ENCODE measurements around the gene SLAMF1. TPM values are rescaled to one million over a fixed set of nuclear protein-coding genes. Genes with fewer than 3 reads are reported as not detected.
"Not testable (repeated sequence)": the region's sequence is repeated elsewhere in the genome, so short reads cannot be mapped to it uniquely, and the experiment has no call there.

Gene SLAMF1
- total RNA-seq, 2 experiments from 2014 or later = 48.5 to 50.1 TPM

GRCh38 chr1:160590488-160590887, 56.4 kb downstream of the SLAMF1 start:
- Mint-ChIP-seq H3K9me3 (ENCODE audit: insufficient read depth) (peaks cover 18% of the 10 kb centered on the region), H3K4me1 (ENCODE audit: low read depth) (peaks cover 5% of the 10 kb centered on the region), H3K27me3 (ENCODE audit: low read depth) (no peaks in the 10 kb centered on the region), H3K27ac (no peak overlapping the region), H3K36me3 (ENCODE audit: low read depth) (peaks cover 19% of the 10 kb centered on the region), H3K4me3 (no peak overlapping the region)
- DNase-seq (no peak), ATAC-seq (no peak)
- CTCF ChIA-PET = interaction anchor here (0.9 to 1.8 kb wide), 4 partner anchors 10 to 40 kb away, joined by 3 to 4 read pairs (median 4); no protein-coding TSS in a partner anchor
- POLR2A ChIA-PET = no interaction called here

GRCh38 chr1:160588468-160588867, 58.4 kb downstream of the SLAMF1 start:
- ChIA-PET POLR2A (interaction anchor here (0.6 kb wide), 1 partner anchor 10 kb away, joined by 4 read pairs; no protein-coding TSS in a partner anchor), CTCF (interaction anchor here (1.1 to 1.4 kb wide), 3 partner anchors 18 to 44 kb away, joined by 3 to 8 read pairs (median 5); no protein-coding TSS in a partner anchor)
- H3K4me3 Mint-ChIP-seq = no peak overlapping the region
- no peaks in the 10 kb centered on the region for H3K27me3 Mint-ChIP-seq (ENCODE audit: low read depth)
- peaks cover 21% of the 10 kb centered on the region for H3K36me3 Mint-ChIP-seq (ENCODE audit: low read depth)
- ATAC-seq (no peak), DNase-seq (no peak)
- peaks cover 17% of the 10 kb centered on the region for H3K9me3 Mint-ChIP-seq (ENCODE audit: insufficient read depth)
- H3K27ac Mint-ChIP-seq = no peak overlapping the region
- H3K4me1 Mint-ChIP-seq (ENCODE audit: low read depth) = peaks cover 19% of the 10 kb centered on the region

GRCh38 chr1:160584784-160585183, 62.1 kb downstream of the SLAMF1 start:
- DNase-seq (no peak), ATAC-seq (no peak)
- no peak overlapping the region for H3K27ac Mint-ChIP-seq
- H3K4me1 Mint-ChIP-seq (ENCODE audit: low read depth) = peaks cover 32% of the 10 kb centered on the region
- no peaks in the 10 kb centered on the region for H3K27me3 Mint-ChIP-seq (ENCODE audit: low read depth)
- H3K4me3 Mint-ChIP-seq = no peak overlapping the region
- peaks cover 18% of the 10 kb centered on the region for H3K36me3 Mint-ChIP-seq (ENCODE audit: low read depth)
- ChIA-PET CTCF (interaction anchor here (1.1 to 3.0 kb wide), 6 partner anchors 8 to 24 kb away, joined by 3 to 10 read pairs (median 4); no protein-coding TSS in a partner anchor), POLR2A (interaction anchor here (2.1 kb wide), 1 partner anchor 17 kb away, joined by 5 read pairs; no protein-coding TSS in a partner anchor)
- H3K9me3 Mint-ChIP-seq (ENCODE audit: insufficient read depth) = peaks cover 11% of the 10 kb centered on the region

GRCh38 chr1:160582976-160583375, 63.9 kb downstream of the SLAMF1 start:
- Mint-ChIP-seq H3K36me3 (ENCODE audit: low read depth) (peaks cover 20% of the 10 kb centered on the region), H3K9me3 (ENCODE audit: insufficient read depth) (peaks cover 11% of the 10 kb centered on the region), H3K4me1 (ENCODE audit: low read depth) (peaks cover 44% of the 10 kb centered on the region)
- POLR2A ChIA-PET = interaction anchor here (2.1 kb wide), 1 partner anchor 15 kb away, joined by 5 read pairs; no protein-coding TSS in a partner anchor
- H3K27me3 Mint-ChIP-seq (ENCODE audit: low read depth); H3K4me3 Mint-ChIP-seq; DNase-seq; H3K27ac Mint-ChIP-seq; ATAC-seq: not testable (repeated sequence)
- CTCF ChIA-PET = interaction anchor here (0.7 to 3.0 kb wide), 3 partner anchors 8 to 225 kb away, joined by 3 to 10 read pairs (median 5); no protein-coding TSS in a partner anchor

GRCh38 chr1:160581961-160582360, 64.9 kb downstream of the SLAMF1 start:
- Mint-ChIP-seq H3K36me3 (ENCODE audit: low read depth) (peaks cover 25% of the 10 kb centered on the region), H3K9me3 (ENCODE audit: insufficient read depth) (peaks cover 11% of the 10 kb centered on the region), H3K4me1 (ENCODE audit: low read depth) (peaks cover 52% of the 10 kb centered on the region), H3K27ac (no peak overlapping the region), H3K27me3 (ENCODE audit: low read depth) (no peaks in the 10 kb centered on the region), H3K4me3 (no peak overlapping the region)
- no peak for ATAC-seq
- CTCF ChIA-PET = interaction anchor here (2.3 kb wide), 1 partner anchor 38 kb away, joined by 8 read pairs; no protein-coding TSS in a partner anchor
- POLR2A ChIA-PET = no interaction called here
- DNase-seq = no peak

GRCh38 chr1:160580221-160580812, 66.5 kb downstream of the SLAMF1 start:
- H3K4me1 Mint-ChIP-seq (ENCODE audit: low read depth) = peaks cover 64% of the 10 kb centered on the region
- H3K9me3 Mint-ChIP-seq (ENCODE audit: insufficient read depth) = peaks cover 11% of the 10 kb centered on the region
- ATAC-seq (no peak), DNase-seq (no peak)
- H3K4me3 Mint-ChIP-seq = no peak overlapping the region
- H3K36me3 Mint-ChIP-seq (ENCODE audit: low read depth) = peaks cover 25% of the 10 kb centered on the region
- H3K27ac Mint-ChIP-seq = peak overlapping the region; percentile 7
- POLR2A ChIA-PET = interaction anchor here (1.7 kb wide), 1 partner anchor 12 kb away, joined by 9 read pairs; no protein-coding TSS in a partner anchor
- no peaks in the 10 kb centered on the region for H3K27me3 Mint-ChIP-seq (ENCODE audit: low read depth)
- CTCF ChIA-PET = interaction anchor here (1.0 to 6.9 kb wide), 7 partner anchors 10 to 52 kb away, joined by 3 to 65 read pairs (median 4); no protein-coding TSS in a partner anchor

- Mint-ChIP-seq H3K27ac (peak within 1 kb of the TSS; percentile 93), H3K4me1 (ENCODE audit: low read depth) (peaks cover 64% of the 10 kb centered on the region), H3K36me3 (ENCODE audit: low read depth) (peaks cover 24% of the 10 kb centered on the region), H3K27me3 (ENCODE audit: low read depth) (no peaks in the 10 kb centered on the region), H3K4me3 (peak within 1 kb of the TSS; percentile 86), H3K9me3 (ENCODE audit: insufficient read depth) (peaks cover 11% of the 10 kb centered on the region)
- no peak for DNase-seq
- ChIA-PET POLR2A (interaction anchor here (0.6 to 2.6 kb wide), 4 partner anchors 11 to 228 kb away, joined by 3 to 16 read pairs (median 6); no protein-coding TSS in a partner anchor), CTCF (interaction anchor here (0.9 to 6.9 kb wide), 12 partner anchors 12 to 203 kb away, joined by 3 to 65 read pairs (median 8); partner anchors contain the start of gene SLAMF6)
- ATAC-seq = peak; percentile 50
Observed at GRCh38 chr1:160579216-160579701, 67.6 kb downstream of the SLAMF1 start, which contains the start of gene CD84. Gene CD84, minus strand, starts transcription at chr1:160579496. Its CDS starts 59 bp downstream, at chr1:160579437.

- no peaks in the 10 kb centered on the region for H3K27me3 Mint-ChIP-seq (ENCODE audit: low read depth)
- ChIA-PET POLR2A (interaction anchor here (0.6 to 2.6 kb wide), 8 partner anchors 10 to 228 kb away, joined by 3 to 16 read pairs (median 4); partner anchors contain the start of gene SLAMF6), CTCF (interaction anchor here (0.9 to 6.9 kb wide), 17 partner anchors 11 to 202 kb away, joined by 3 to 65 read pairs (median 5); partner anchors contain the start of gene SLAMF6)
- peaks cover 66% of the 10 kb centered on the region for H3K4me1 Mint-ChIP-seq (ENCODE audit: low read depth)
- H3K36me3 Mint-ChIP-seq (ENCODE audit: low read depth) = peaks cover 20% of the 10 kb centered on the region
- DNase-seq (no peak), ATAC-seq (no peak)
- H3K9me3 Mint-ChIP-seq (ENCODE audit: insufficient read depth) = peaks cover 7% of the 10 kb centered on the region
- H3K4me3 Mint-ChIP-seq = peak overlapping the region; percentile 86
- peak overlapping the region; percentile 93 for H3K27ac Mint-ChIP-seq
Observed at GRCh38 chr1:160578525-160579191, 68.2 kb downstream of the SLAMF1 start.

GRCh38 chr1:160578175-160578524, 68.7 kb downstream of the SLAMF1 start:
- ChIA-PET CTCF (interaction anchor here (0.9 to 6.9 kb wide), 20 partner anchors 11 to 202 kb away, joined by 3 to 65 read pairs (median 4); partner anchors contain the start of gene SLAMF6), POLR2A (interaction anchor here (0.6 to 2.6 kb wide), 6 partner anchors 10 to 55 kb away, joined by 3 to 16 read pairs (median 4); partner anchors contain the start of gene SLAMF6)
- DNase-seq (no peak), ATAC-seq (no peak)
- peak overlapping the region; percentile 93 for H3K27ac Mint-ChIP-seq
- peaks cover 2% of the 10 kb centered on the region for H3K9me3 Mint-ChIP-seq (ENCODE audit: insufficient read depth)
- H3K27me3 Mint-ChIP-seq (ENCODE audit: low read depth) = no peaks in the 10 kb centered on the region
- peak overlapping the region; percentile 86 for H3K4me3 Mint-ChIP-seq
- peaks cover 71% of the 10 kb centered on the region for H3K4me1 Mint-ChIP-seq (ENCODE audit: low read depth)
- H3K36me3 Mint-ChIP-seq (ENCODE audit: low read depth) = peaks cover 19% of the 10 kb centered on the region

- ATAC-seq (no peak), DNase-seq (no peak)
- Mint-ChIP-seq H3K27ac (peak overlapping the region; percentile 80), H3K4me3 (peak overlapping the region; percentile 86), H3K4me1 (ENCODE audit: low read depth) (peaks cover 74% of the 10 kb centered on the region), H3K36me3 (ENCODE audit: low read depth) (peaks cover 18% of the 10 kb centered on the region), H3K27me3 (ENCODE audit: low read depth) (no peaks in the 10 kb centered on the region), H3K9me3 (ENCODE audit: insufficient read depth) (no peaks in the 10 kb centered on the region)
- ChIA-PET CTCF (interaction anchor here (0.7 to 6.9 kb wide), 19 partner anchors 10 to 166 kb away, joined by 3 to 65 read pairs (median 4); no protein-coding TSS in a partner anchor), POLR2A (interaction anchor here (1.0 to 2.6 kb wide), 3 partner anchors 10 to 20 kb away, joined by 3 to 16 read pairs (median 9); no protein-coding TSS in a partner anchor)
Observed at GRCh38 chr1:160577671-160578070, 69.2 kb downstream of the SLAMF1 start.

- POLR2A ChIA-PET = interaction anchor here (1.4 to 2.3 kb wide), 2 partner anchors 9 to 15 kb away, joined by 6 to 16 read pairs; no protein-coding TSS in a partner anchor
- Mint-ChIP-seq H3K4me1 (ENCODE audit: low read depth) (peaks cover 75% of the 10 kb centered on the region), H3K27me3 (ENCODE audit: low read depth) (no peaks in the 10 kb centered on the region), H3K27ac (peak overlapping the region; percentile 80), H3K4me3 (peak overlapping the region; percentile 86), H3K36me3 (ENCODE audit: low read depth) (peaks cover 23% of the 10 kb centered on the region), H3K9me3 (ENCODE audit: insufficient read depth) (no peaks in the 10 kb centered on the region)
- DNase-seq (no peak), ATAC-seq (peak; percentile 29)
- CTCF ChIA-PET = interaction anchor here (0.7 to 6.9 kb wide), 14 partner anchors 9 to 148 kb away, joined by 3 to 65 read pairs (median 5); no protein-coding TSS in a partner anchor
Observed at GRCh38 chr1:160576884-160577283, 70.0 kb downstream of the SLAMF1 start.
